ENCODE results near the gene GPC1. TPM values are rescaled to one million over a fixed set of nuclear protein-coding genes. Genes with fewer than 3 reads are reported as not detected.

GPC1 gene
- total RNA-seq, 1 donor from 2014 or later = 4.5 TPM

DNA sequence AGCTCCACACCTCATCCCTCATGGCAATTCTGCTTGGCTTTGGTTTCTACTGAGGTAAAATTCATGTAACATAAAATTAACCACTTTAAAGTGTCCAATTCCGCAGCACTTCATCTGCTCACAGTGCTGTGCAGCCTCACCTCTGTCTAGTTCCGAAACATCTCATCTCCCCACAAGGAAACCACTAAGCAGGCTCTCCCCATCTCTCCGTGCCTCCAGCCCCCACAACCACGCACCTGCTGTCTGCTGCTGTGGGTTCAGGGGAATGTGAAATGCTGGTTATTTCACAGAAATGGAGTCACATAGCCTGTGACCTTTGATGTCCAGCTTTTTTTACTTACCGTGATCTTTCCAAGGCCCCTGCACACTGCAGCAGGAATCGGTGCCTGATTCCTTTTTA lies 7.7 kb upstream of the GPC1 start:
- H3K27me3 Mint-ChIP-seq (ENCODE audit: unreplicated experiment) = peaks cover 7% of the 10 kb centered on the region
- no peak overlapping the region for H3K27ac Mint-ChIP-seq (ENCODE audit: unreplicated experiment)
- H3K4me3 Mint-ChIP-seq (ENCODE audit: unreplicated experiment) = no peak overlapping the region
- H3K36me3 Mint-ChIP-seq (ENCODE audit: low read depth, unreplicated experiment) = peaks cover 16% of the 10 kb centered on the region
- no peak for DNase-seq (ENCODE audit: low spot score)
- no peaks in the 10 kb centered on the region for H3K9me3 Mint-ChIP-seq (ENCODE audit: unreplicated experiment)
- TF ChIP-seq, protein P1, sequence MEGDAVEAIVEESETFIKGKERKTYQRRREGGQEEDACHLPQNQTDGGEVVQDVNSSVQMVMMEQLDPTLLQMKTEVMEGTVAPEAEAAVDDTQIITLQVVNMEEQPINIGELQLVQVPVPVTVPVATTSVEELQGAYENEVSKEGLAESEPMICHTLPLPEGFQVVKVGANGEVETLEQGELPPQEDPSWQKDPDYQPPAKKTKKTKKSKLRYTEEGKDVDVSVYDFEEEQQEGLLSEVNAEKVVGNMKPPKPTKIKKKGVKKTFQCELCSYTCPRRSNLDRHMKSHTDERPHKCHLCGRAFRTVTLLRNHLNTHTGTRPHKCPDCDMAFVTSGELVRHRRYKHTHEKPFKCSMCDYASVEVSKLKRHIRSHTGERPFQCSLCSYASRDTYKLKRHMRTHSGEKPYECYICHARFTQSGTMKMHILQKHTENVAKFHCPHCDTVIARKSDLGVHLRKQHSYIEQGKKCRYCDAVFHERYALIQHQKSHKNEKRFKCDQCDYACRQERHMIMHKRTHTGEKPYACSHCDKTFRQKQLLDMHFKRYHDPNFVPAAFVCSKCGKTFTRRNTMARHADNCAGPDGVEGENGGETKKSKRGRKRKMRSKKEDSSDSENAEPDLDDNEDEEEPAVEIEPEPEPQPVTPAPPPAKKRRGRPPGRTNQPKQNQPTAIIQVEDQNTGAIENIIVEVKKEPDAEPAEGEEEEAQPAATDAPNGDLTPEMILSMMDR (IDR thresholded peaks at IDR 0.05; ENCODE audit: unreplicated experiment) = no peak
- no peaks in the 10 kb centered on the region for H3K4me1 Mint-ChIP-seq (ENCODE audit: unreplicated experiment)

DNA sequence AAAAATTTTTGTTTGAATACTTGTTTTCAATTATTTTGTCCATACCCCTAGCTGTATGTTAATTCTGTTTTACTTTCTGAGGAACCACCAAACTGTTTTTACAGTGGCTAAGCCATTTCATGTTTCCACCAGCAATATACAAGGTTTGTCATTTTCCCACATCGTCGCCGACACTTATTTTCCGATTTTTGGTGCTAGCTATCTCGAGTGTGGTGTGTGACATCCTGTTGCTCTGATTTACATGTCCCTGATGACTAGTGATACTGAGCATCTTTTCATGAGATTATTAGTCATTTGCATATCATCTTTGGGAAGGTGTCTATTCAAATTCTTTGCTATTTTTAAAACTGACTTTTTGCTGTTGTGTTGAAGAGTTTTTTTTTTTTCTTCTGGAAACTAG lies 7.2 kb upstream of the GPC1 start:
- no peak overlapping the region for H3K27ac Mint-ChIP-seq (ENCODE audit: unreplicated experiment)
- H3K4me3 Mint-ChIP-seq (ENCODE audit: unreplicated experiment) = no peak overlapping the region
- peaks cover 16% of the 10 kb centered on the region for H3K36me3 Mint-ChIP-seq (ENCODE audit: low read depth, unreplicated experiment)
- TF ChIP-seq, protein P1 (IDR thresholded peaks at IDR 0.05; ENCODE audit: unreplicated experiment) = no peak
- H3K4me1 Mint-ChIP-seq (ENCODE audit: unreplicated experiment) = no peaks in the 10 kb centered on the region
- no peaks in the 10 kb centered on the region for H3K9me3 Mint-ChIP-seq (ENCODE audit: unreplicated experiment)
- no peak for DNase-seq (ENCODE audit: low spot score)
- H3K27me3 Mint-ChIP-seq (ENCODE audit: unreplicated experiment) = peaks cover 7% of the 10 kb centered on the region

DNA sequence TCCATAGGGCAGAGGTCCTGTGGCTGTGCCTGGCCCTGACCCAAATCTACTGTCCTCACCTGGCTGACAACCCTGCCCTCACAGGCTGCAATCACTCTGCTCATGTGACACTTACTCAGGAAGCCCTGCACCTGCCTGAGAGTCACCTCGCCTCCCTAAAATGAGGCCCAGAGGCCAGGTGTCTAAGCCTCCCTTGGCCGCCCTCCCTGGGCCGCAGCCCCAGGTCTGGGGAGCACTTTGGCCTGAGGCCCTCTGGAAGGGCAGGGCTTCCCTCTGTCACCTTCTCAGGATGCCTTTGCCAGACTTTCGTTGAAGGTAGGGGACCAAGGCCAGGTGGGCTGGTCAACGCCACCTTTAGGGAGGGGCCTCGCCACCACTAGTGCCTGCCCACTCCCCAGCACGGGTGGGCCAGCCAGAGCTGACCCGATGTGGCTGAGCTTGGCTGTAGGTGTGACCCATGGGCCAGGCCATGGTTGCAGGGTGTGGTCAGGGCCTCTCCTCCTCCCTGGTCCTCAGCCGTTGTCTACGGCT lies 6.1 kb upstream of the GPC1 start:
- Mint-ChIP-seq H3K9me3 (ENCODE audit: unreplicated experiment) (no peaks in the 10 kb centered on the region), H3K4me1 (ENCODE audit: unreplicated experiment) (no peaks in the 10 kb centered on the region), H3K4me3 (ENCODE audit: unreplicated experiment) (no peak overlapping the region), H3K36me3 (ENCODE audit: low read depth, unreplicated experiment) (peaks cover 9% of the 10 kb centered on the region), H3K27me3 (ENCODE audit: unreplicated experiment) (peaks cover 7% of the 10 kb centered on the region), H3K27ac (ENCODE audit: unreplicated experiment) (no peak overlapping the region)
- TF ChIP-seq, protein P1 (IDR thresholded peaks at IDR 0.05; ENCODE audit: unreplicated experiment) = no peak
- DNase-seq (ENCODE audit: low spot score) = no peak

DNA sequence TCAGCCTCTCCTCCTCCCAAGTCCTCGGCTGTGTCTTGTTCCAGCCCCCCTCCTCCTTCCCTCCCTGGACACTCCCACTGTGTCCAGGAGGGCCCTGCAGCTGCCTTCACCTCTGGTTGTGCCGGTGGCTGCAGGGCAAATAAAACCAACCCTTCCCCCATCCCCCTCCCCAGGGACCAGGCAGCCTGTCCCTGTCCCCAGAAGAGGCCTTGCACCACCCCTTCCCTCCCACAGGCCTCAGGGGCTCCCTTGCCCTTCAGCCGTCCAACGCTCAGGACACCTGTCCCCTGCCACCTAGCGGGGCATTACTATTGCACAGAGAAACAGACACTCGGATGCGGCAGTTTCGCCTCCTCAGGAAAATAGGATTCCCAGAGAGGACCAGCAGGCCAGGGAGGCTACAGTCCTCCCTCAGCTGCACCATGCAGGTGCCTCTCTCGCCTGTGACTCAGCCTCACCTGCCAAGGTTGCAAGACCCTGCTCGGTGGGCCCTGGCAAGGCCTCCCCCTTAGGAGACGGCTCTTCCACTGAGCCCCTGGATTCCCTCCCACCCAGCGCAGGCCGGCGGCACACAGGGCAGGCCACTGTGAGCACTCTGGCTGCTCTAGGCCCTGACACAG lies 5.5 kb upstream of the GPC1 start:
- H3K9me3 Mint-ChIP-seq (ENCODE audit: unreplicated experiment) = no peaks in the 10 kb centered on the region
- H3K27me3 Mint-ChIP-seq (ENCODE audit: unreplicated experiment) = peaks cover 10% of the 10 kb centered on the region
- H3K27ac Mint-ChIP-seq (ENCODE audit: unreplicated experiment) = no peak overlapping the region
- peaks cover 8% of the 10 kb centered on the region for H3K36me3 Mint-ChIP-seq (ENCODE audit: low read depth, unreplicated experiment)
- H3K4me1 Mint-ChIP-seq (ENCODE audit: unreplicated experiment) = peaks cover 3% of the 10 kb centered on the region
- no peak overlapping the region for H3K4me3 Mint-ChIP-seq (ENCODE audit: unreplicated experiment)
- no peak for DNase-seq (ENCODE audit: low spot score)
- TF ChIP-seq, protein P1 (IDR thresholded peaks at IDR 0.05; ENCODE audit: unreplicated experiment) = no peak

DNA sequence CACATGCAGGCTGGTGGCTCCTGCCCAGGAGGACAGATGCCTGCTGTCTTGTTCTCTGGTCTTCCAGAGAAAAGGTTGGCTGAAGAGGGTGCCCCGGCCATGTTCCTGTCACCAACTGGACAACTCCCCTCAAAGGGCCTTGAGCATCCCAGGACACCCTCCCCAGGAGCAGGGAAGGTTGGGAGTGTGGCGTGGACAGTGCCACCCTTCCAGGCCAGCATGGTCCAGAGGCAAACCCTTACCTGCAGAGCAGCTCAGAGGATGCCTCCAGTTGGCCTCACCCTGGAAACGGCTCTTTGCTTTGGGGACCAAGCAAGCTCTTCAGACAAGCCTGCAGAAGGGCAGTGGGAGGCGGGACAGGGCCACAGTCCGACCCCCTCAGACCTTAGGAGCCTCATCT lies 4.9 kb upstream of the GPC1 start:
- no peaks in the 10 kb centered on the region for H3K9me3 Mint-ChIP-seq (ENCODE audit: unreplicated experiment)
- no peak for DNase-seq (ENCODE audit: low spot score)
- peaks cover 8% of the 10 kb centered on the region for H3K36me3 Mint-ChIP-seq (ENCODE audit: low read depth, unreplicated experiment)
- no peak overlapping the region for H3K27ac Mint-ChIP-seq (ENCODE audit: unreplicated experiment)
- peaks cover 10% of the 10 kb centered on the region for H3K27me3 Mint-ChIP-seq (ENCODE audit: unreplicated experiment)
- peaks cover 3% of the 10 kb centered on the region for H3K4me1 Mint-ChIP-seq (ENCODE audit: unreplicated experiment)
- TF ChIP-seq, protein P1 (IDR thresholded peaks at IDR 0.05; ENCODE audit: unreplicated experiment) = no peak
- H3K4me3 Mint-ChIP-seq (ENCODE audit: unreplicated experiment) = no peak overlapping the region
